Measurements from ENCODE around the gene TNK1.
A peak's percentile ranks its signal among the peaks of the same experiment; 100 is the strongest.

TNK1 gene

DNA sequence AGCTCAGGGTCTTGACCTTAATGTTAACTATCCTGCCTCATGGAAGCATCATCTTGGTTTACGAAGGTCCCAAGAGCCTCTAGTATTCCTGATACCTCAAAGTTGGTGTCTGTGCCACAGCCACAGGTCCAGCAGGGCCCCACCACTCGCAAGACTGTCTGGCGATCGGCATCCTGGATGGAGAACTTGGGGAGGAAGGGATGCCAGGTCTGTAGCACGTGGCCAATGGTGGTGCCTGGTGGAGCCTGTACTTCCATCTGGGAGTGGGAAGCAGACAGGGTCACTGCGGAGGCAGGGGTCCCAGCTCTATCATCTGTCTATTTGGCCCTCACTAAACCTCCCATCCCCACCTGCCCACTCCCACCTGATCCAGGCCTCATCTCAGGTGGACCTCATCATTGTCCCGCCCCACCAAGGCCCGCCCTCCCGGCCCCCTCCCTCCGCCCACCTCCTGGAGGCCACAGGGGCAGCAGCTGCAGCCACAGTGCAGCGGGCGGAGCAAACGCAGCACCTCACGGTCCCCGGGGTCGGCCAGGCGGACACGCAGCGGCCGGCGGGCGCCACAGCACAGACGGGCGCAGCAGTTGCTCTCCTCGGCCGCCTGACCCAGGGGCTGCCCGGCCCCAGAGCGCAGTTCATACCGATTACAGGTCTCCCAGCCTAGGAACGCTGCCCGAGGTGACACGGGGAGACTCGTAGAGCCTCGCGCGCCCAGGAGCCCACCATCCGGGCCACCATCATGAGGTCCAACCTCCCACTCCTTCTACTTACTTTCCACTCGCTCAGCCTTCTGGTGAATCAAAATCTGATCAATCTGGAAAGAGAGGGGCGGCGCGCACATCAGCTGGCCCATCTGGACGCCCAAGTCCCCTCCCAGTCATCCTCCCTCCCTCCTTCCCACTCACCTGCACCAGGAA, 12.1 kb downstream of the TNK1 start:
- DNase-seq, result no peak

DNA sequence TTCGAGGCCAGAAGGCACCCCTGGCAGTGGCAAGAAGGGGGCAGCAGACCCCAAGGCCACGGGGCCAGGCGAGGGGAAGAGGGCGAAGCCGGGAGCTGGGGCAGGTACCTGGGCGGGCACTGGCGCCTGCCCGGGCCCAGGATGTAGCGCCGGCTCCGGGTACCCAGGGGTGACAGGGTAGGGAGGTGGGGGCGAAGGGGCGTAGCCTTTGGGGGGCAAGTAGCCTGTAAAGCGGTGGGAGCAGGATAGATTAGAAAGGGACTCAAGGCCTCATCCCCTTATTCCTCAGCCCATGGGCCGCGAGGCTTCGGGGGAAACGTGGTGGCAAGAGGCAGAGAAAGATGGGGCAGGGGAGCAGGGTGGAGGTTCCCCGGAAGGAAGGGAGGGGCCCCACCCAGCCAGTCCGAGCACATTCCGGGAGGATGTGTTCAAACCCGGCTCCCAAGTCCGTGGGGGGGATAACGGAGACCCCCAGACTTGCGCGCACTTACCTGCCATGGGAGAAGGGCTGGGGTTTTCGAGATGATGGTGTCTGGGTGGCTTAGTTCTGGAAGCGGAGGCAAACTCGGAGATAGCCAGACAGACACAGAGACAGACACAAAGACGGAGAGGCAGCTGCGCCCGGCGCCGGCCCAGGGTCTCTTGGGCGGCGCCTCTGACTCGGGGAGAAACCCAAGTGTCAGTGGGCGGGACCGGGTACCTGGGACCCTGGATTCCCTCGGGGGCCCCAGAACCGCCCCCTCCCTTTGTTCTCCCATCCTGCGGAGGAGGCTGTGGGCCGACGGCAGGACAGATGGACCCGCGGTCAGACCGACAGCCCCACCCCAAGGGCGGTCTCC, 12.9 kb downstream of the TNK1 start:
- peak in 1 of 2 experiments; percentile 52 for DNase-seq

DNA sequence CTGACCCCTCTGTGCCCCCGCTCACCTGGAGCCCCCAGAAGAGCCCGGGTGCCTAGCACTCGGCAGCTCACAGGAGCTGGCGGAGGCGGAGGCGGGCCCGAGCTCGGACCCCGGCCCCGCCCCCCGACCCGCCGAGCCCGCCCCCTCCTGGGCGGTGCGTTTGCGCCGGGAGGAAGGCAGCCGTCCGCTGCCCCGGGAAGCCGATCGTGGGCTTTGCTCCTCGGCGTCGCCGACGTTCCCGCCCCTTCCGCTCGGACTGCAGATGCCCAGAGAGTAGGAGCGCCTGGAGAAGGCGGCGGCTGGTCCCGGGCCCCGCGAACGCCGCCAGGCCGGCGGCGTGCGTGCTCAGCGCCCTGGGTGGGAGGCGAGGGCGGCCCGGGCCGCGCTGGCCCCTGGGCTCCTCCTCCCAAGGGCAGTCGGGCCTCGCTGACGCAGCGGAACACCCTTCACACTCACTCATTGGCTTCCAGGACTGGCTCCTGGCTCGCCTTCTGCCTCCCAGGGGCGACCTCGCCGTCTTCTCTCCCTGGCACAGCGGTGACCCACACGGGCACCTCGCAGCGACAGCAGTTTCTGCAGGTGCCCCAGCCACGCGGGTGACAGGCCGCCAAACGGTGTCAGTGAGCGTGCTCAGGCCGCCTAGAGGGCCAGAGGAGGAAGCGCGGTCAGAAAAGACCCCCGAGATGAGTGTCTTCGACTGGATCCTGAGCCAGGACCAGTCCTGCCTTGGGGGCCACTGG, 13.7 kb downstream of the TNK1 start, which contains the start of gene PLSCR3:
Gene PLSCR3 (minus strand): TSS at position 74 of the 740 bp plus-strand sequence. CDS start 415 bp downstream, outside the sequence.
- DNase-seq, result peak; percentile 58 to 69

DNA sequence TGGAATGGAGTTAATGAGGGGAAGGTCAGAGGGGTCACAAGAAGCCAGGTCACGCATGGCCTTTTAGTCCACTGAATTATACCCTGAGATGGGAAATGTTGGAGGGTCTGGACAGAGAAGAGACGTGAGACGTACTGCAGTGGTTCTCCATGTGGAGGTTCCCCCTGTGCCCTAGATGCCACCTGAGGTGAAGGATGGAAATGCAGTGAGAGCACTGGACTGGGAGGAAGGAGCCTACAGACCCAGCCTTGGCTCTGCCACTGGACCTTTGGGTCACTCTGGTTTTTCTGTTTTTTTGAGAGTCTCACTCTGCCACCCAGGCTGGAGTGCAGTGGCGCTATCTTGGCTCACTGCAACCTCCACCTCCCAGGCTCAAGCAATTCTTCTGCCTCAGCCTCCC, 15.3 kb downstream of the TNK1 start:
- no peak for DNase-seq

DNA sequence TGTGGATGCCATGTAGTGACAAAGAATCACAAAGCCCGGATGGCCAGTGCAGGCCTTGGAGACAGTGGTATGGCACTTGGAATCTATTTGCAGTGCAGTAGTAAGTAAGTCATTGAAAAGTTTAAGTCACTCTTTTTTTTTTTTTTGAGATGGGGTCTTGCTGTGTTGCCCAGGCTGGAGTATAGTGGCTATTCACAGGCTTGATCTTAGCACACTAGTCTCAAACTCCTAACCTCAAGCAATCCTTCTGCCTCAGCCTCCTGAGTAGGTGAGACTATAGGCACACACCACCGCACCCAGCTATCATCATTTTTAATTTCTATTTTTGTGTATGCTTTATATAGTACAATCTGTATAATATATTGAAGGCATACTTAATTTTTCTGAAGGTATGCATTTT, 17.7 kb downstream of the TNK1 start:
- no peak for DNase-seq

DNA sequence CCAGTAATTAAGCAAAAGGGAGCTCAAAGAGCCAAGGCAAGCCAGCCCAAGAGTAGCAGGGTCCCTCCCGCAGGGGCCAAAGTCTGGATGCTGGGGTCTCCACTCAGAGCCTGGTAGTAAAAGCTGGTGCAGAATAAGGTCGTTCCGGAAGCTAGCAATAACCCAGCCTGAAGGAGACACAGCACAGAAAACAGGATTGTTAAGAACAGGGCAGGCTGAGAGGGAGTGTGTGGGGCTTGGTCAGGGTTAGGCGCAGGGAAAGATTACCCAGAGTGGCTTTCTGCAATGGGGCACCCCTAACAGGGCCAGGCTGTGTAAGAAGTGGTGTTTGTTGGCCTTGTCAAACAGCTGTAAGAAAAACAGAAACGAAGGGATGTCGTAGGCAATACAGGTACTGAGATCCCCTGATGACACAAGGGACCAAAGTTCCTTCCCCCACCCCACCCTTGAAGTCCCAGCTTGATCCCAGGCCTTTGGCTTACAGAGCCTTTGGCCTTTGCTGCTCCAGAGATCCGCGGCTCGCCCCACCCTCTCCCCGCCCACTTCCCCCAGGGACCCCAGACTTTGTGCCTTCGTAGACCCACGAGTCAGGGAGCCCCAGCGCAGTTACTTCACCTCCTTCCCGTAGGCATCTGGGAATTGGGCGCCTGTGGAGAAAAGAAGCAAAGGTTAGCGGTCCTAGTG, 22.3 kb downstream of the TNK1 start:
- no peak for DNase-seq

DNA sequence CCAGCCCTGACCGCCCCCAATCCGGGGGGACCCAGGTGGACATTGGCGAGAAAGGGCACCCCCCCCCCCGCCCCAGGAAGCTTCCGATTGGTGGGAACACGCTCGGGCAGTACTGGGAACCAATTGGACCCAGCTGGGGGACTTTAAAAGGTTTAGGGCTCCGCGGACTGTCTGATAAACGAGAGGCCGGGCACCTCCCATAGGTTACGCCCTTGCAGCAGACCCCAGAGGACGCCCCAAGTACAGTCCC, 22.8 kb downstream of the TNK1 start:
- no peak for DNase-seq

DNA sequence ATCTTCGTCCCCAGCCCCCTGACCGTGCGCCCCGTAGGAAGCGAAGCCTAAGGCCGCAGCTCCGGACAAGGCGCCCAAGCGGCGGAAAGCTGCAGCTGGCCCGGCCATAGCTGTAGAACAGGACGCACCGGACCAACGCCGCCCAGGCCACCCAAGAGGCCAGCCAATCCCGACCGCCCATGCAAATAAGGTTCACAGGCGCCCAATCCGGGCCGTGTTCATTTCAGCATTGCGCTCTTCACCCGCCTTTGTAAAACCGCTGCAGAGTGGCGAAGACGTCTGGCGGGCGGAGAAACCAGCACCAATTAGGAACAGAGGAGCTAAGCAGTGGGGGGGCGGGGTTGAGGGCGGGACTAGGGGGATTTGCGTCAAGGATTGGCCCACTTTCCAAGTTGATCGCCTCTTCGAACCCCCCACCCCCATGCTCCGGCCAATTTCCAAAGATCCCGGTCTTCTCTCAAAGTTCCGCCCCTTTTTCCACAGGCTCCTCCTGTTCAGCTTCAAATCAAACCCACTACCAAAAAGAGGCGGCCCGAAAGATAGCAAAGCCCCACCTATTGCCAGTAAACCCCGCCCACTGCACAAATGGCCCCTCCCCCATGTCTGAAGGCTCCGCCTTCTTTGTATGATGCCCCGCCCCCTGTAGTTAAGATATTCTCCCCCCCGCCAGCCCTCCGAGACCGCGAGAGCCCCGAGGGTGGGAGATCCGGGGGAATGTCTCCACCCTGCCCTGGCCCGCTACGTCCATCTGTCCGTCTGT, 23.3 kb downstream of the TNK1 start, which contains the start of gene TMEM256:
Gene TMEM256 (minus strand): TSS at position 121 of the 760 bp plus-strand sequence. CDS start 13 bp downstream, at position 108.
- DNase-seq, result peak; percentile 98 to 99

DNA sequence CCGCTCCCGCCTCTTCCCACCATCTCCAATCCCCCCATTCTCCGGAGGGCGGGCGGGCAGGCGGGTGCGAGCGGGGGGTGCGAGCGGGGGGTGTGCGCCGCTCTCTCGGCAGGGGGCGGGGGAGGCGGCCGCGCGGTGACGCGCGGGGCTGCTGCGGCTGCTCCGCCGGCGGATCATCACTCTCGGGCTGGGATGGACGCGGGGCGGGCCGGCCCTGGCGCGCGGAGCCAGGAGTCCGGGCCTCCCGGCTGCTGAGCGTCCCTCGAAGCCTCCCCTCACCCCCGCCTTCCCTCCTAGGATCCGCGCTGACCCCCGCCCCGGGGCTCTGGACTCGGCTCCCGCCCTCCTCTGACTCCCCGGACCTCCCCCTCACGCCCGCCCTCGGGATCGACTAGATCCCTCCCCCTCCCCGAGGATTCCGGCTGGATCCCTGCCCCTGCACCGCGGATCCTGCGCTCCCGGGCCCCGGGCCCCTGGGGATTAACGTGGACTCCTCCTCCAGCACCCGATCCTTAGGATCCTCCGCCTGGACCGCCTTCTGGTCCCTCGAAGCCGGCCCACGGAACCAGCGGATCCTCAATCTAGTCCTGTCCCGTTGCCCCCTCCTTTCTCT, 24.0 kb downstream of the TNK1 start:
- no peak for DNase-seq

DNA sequence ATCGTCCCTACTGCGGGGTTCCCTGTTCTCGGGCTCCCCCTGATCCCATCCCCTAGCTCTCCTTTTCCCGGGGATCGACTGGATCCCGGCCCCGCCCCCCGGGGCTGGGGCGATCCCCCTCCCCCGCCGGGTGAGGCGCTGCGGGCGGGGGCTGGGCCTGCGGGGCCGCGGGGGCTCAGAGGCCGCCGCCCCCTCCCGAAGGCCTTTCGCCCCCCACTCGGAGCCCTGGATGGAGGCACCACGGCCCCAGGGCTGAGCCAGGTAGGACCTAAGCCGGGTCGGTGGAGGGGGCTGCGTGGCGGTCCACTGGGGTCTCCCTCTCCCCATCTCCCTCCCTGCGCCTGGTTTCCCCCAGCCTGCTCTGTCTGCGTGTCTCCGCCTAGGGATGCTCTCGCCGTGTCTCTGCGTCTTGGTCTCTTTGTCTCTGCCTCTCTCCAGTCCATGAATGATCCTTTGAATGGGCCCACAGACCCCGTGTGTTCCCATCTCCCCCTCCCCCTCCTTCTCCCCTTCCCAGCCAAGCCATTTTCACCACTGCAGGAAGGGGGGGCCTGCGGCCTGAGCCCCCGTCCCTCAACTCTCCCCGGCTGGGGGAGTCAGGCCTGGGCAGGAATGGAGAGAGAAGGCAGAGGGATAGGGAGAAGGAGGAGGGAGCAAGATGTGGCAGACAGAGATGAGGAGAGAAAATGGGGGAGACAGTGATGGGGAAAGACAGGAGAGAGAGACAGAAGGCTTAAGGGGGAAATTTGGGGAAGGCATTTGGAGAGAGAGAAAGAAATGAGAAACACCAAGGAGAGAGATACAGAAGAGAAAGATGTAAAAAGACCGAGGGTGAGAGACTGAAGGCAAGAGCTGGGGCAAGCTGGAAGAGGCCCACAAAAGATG, 24.7 kb downstream of the TNK1 start:
- DNase-seq, result no peak

DNA sequence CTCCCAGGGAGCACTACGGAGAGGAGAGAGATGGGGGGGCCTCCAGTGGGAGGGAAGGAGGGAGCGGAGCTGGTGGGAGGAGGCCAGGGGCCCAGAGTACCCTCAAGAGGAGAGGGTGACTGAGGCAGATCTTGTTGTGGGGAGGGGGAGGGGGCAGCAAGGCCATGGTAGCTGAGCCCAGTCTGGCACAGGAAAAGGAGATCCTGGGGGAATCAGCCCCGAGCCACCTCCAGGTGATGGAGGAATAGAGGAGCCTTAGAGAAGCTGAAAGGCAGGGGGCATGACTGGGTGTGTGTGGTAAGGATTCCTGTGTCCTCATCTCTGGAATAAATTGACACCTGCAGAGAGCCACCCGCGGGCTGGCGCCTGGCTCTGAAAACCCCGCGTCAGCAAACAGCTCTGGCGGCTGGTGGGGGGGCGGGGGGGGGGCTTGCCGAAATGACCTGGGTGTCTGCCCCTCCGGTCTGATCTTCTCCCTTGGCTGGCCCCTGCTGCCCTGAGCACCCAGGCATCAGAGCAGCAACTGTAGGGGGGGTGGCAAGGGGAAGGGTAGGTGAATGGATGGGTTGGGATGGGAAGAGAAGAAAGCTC, 25.4 kb downstream of the TNK1 start:
- no peak for DNase-seq

DNA sequence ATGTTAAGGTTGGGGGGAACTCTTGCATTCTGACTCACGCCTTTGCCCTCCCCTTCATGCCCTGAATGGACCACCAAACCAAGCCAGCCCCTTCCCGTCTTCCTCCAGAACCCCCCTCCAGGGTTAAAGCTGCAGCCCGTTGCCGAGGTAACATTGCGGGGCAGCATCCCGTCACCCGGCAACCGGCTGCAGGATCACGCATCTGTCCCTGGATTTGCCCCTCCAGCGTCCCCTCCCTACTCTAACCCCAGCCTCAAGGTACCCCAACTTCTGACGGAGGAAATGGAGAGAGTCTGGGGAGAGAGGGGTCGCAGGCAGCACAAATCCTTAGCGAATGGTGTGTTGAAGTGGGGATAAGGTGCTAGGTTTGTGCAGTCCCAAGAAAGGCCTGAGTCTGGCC, 26.2 kb downstream of the TNK1 start:
- no peak for DNase-seq

DNA sequence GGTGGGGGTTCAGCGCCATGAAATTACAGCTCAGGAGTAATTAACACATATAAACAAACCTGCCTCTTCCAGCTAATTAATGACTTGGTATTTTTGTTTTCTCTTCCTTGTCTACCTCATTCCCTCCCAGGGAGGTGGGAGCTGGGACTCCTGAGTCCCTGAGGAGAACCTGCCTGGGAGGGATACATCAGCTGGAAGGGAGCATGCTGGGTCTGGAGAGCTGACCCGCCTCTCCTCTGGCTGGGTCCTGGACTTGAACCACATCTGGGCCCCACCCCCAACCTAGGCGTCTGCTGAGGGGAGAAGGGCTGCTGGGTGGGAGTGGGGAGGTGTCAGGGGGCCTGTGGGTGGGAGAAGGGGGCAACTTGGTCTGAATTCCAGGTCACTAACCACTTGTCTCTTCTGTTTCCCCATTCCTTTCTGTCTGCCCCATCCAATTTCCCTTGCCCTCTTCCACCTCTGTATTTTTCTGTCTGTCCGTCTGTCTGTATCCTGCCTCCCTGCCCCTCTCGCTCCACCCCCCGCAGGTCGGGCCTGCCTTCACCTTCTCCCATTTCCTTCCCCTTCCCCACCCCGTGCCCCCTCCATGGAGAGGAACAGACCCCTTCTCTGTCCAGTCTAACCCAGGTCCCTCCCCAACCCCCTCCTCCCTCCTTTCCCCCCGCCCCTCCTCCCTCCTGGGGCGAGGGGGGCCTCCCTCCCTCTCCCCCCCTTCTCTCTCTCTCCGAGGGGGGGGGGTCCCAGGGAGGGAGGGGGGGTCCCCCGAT, 26.8 kb downstream of the TNK1 start, which contains the start of gene NLGN2:
Gene NLGN2 (plus strand): TSS at position 361 of the 767 bp plus-strand sequence. CDS start 411 bp downstream, outside the sequence.
- DNase-seq, result no peak

DNA sequence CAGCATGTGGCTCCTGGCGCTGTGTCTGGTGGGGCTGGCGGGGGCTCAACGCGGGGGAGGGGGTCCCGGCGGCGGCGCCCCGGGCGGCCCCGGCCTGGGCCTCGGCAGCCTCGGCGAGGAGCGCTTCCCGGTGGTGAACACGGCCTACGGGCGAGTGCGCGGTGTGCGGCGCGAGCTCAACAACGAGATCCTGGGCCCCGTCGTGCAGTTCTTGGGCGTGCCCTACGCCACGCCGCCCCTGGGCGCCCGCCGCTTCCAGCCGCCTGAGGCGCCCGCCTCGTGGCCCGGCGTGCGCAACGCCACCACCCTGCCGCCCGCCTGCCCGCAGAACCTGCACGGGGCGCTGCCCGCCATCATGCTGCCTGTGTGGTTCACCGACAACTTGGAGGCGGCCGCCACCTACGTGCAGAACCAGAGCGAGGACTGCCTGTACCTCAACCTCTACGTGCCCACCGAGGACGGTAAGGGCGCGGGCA, 27.4 kb downstream of the TNK1 start:
- no peak for DNase-seq

DNA sequence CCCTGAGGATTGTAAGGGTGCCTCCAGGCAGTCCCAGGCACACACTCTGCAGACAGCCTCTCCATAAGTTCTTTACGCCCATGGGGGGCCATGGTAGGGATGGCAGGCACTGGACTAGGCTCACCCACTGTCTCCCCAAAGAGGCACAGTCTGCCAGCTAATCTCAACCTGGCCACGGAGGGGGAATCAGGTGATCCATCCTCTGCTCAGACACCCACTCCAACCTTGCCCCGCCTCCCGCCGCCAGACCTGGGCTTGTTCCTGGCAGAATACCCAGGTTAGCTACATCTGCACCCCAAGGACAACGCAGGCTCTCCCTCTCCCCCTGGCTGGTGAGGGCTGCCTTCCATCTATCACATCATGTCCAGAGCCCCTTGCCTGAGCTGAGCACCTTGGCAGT, 28.0 kb downstream of the TNK1 start:
- no peak for DNase-seq

DNA sequence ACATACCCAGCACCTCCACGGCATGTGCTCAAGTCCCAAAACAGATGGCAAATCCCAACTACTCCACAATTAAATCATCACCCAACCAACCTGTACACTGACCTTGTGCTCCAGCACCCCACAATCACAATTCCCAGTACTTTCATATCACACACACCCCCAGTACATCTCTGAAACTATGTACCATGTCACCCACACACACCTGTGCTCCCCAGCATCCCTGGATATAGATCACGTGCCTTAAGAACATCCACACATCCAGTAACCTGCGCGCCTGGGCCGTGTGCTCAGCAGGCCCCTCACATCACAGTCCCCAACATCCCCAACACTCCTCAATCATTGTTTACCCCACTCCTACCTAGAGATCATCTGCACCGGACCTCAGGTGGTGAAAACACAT, 28.8 kb downstream of the TNK1 start:
- DNase-seq, result no peak

DNA sequence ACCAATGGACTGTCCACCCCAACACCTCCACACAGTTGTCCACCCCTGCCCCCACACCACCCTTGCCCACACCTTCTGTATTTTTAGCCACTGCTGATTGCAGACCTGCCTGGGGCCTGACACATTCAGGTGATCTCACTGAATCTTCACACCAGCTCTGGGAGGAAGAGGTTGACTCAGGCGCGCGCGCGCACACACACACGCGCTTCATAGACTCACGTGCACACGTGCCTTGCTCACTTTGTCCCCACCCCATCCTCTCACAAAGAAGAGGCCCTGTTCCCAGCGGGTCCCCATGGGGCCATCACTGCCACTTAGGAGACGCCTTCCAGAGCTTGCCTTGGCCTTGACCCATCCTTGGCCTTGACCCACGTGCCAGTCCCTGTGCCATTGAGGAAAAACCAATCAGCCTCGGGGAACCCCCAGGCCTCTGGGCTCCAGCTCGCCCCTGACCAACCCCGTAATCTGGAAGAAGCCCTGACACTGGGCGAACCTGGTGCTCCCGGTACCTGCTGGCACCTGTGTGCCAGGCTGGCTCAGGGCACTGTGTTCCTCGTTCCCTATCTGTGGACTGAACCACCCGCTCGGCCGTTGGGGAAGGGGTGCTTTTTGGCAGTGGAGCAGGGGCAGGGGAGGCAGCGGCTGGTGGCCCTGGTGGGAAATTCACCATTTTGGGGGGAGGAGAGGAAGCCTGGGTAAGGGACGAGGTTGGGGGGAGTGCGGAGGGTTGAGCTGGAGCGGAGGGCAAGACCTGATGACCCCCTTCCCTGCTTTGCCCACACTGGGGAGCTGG, 29.9 kb downstream of the TNK1 start:
- no peak for DNase-seq

DNA sequence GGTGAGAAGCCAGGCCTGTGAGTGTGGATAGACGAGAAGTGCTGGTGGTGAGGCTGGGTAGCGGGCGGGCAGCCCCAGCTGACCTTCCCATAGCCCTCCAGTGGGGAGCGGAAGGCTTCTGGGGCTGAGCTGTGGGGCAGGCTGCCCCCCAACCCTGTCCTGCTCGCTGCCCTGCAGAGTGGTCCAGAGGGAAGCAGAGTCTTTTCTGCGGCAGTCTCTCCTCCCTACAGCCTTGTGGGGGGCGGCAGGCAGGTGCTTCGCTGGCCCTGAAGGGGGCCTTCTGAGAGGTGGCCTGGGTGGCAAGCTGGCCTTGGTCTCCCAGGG, 30.5 kb downstream of the TNK1 start:
- no peak for DNase-seq
